ENCODE results near the gene SEPTIN11.

SEPTIN11 gene

GRCh38 chr4:76949276-76950051 lies at the start of gene SEPTIN11:
TSS of gene SEPTIN11 (plus strand) at chr4:76949752. CDS start at chr4:76949904, 152 bp downstream.
- in situ Hi-C loops (cut with HindIII; ENCODE audit: low sequenced_read_pairs) = loop anchor here (5.0 kb wide), 1 partner anchor 102 kb away; no protein-coding TSS in a partner anchor

DNA sequence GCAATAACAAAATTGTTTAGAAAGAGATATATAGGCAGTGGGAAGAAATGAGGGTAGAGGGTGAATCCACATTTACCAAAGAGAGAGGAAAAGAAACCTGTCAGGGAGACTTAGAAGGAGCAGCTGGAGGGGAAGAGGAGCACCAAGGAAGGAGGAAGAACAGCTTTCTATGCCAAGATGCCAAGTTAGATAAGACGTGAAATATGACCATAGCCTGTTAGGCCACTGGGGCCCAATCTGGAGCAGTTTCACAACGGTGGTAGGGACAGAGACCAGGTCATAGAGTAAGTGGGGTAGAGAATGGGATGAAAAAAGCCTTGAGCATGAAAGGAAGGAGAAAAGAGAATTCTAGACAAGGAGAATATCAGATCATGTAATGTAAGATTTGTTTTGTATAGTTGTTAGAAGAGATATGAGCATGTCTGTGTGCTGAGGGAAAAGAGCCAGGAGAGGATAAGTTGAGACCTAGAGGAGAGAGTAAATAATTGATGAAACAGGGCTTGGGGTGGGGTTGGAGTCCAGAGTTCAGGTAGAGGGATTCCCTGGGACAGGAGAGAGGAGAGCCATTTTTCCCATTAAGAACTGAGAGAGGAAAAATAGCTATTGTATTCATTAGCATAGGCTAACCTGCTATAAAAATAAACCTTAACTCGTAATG lies 47.2 kb upstream of the SEPTIN11 start:
- in situ Hi-C loops (cut with HindIII; ENCODE audit: low sequenced_read_pairs) = loop anchor here (5.0 kb wide), 1 partner anchor 105 kb away; no protein-coding TSS in a partner anchor

- in situ Hi-C loops (cut with HindIII; ENCODE audit: low sequenced_read_pairs) = loop anchor here (5.0 kb wide), 1 partner anchor 103 kb away; no protein-coding TSS in a partner anchor
Observed at GRCh38 chr4:76904646-76905190, 44.8 kb upstream of the SEPTIN11 start.

DNA sequence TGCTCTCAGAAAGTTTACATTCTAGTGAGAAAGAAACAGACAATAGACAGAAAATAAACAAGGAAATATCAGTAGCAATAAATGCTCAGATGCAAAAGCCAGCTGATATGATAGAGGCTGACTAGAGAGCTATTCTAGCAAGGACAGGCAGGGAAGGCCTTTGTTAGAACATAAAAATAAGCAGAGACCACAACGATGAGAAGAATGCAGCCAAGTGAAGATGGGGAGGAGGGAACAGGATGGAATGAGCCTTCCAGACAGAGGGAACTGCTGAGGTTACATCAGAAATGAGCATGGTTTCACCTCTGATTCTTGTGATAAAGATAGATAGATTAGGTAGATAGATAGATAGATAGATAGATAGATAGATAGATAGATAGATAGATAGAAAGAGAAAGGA lies 44.0 kb upstream of the SEPTIN11 start:
- in situ Hi-C loops (cut with HindIII; ENCODE audit: low sequenced_read_pairs) = no loop called here

- in situ Hi-C loops (cut with HindIII; ENCODE audit: low sequenced_read_pairs) = no loop called here
Observed at GRCh38 chr4:76909711-76910110, 39.8 kb upstream of the SEPTIN11 start.

DNA sequence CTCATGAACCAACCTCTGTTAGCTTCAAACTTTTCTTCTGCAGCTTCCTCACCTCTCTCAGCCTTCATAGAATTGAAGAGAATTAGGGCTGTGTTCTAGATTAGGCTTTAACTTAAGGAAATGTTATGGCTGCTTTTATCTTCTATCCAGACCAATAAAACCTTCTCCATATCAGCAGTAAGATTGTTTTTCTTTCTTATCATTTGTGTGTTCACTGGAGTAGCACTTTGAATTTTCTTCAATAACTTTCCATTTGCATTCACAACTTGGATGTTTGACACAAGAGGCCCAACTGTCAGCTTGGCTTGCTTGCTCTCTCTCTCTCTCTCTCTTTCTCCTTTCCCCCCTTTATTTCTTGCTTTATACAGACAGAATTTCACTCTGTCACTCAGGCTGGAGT lies 28.8 kb upstream of the SEPTIN11 start:
- in situ Hi-C loops (cut with HindIII; ENCODE audit: low sequenced_read_pairs) = no loop called here

DNA sequence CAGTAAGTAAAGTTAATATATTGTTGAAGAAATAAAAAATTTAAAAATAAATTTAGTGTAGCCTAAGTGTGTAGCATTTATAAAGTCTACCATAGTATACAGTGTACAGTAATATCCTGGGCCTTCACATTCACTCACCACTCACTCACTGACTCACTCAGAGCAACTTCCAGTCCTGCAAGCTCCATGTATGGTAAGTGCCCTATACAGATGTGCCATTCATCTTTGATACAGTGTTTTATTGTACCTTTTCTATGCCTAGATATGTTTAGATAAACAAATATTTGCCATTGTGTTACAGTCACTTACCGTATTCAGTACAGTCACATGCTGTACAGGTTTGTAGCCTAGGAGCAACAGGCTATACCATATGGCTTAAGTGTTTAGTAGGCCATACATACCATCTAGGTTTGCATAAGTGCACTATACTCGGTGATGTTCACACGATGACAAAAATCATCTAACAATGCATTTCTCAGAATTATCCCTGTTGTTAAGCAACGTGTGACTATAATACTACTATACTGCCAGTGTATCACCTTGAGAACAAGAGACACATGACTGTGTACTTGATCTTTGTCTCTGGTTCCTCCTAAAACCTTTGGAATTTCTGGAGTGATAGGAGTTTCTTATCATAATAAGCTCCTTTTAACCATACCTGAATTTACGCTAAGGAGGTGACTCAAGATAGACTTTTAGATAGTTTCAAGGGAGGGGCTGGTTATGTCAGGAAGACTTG lies 25.8 kb upstream of the SEPTIN11 start:
- in situ Hi-C loops (cut with HindIII; ENCODE audit: low sequenced_read_pairs) = no loop called here

GRCh38 chr4:76926841-76927240 lies 22.7 kb upstream of the SEPTIN11 start:
- in situ Hi-C loops (cut with HindIII; ENCODE audit: low sequenced_read_pairs) = no loop called here

- in situ Hi-C loops (cut with HindIII; ENCODE audit: low sequenced_read_pairs) = no loop called here
Observed at GRCh38 chr4:76930685-76931084, 18.9 kb upstream of the SEPTIN11 start.

DNA sequence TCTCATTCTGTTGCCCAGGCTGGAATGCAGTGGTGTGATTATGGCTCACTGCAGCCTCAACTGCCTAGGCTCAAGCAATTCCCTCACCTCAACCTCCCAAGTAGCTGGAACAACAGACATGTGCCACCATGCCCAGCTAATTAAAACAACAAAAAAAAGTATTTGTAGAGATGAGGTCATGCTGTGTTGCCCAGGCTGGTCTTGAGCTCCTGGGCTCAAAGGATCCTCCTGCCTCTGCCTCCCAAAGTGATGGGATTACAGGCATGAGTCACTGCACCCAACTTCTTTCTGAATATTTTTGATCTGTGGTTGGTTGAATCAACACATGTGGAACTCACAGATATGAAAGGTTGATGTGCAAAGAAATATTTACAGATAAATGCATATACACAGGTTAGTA lies 18.5 kb upstream of the SEPTIN11 start:
- in situ Hi-C loops (cut with HindIII; ENCODE audit: low sequenced_read_pairs) = no loop called here

GRCh38 chr4:76931576-76932276 lies 17.8 kb upstream of the SEPTIN11 start:
- in situ Hi-C loops (cut with HindIII; ENCODE audit: low sequenced_read_pairs) = no loop called here

DNA sequence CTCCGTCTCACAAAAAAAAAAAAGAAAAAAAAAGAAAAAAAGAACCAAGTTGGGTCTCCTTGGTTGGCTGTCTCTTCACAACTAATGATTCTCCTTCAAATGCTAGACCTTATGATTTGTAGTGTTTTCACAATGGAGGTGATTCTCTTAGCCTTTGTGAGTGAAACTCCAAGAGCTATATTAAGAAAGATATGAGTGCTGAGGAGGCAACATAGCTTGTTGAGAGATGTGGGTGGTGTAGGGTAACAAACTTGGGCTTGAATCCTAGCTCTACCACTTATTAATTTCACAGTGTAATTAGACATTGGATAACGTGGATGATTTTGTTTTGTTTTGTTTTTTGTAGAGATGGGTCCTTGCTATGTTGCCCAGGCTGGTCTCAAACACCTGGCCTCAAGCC lies 10.4 kb upstream of the SEPTIN11 start:
- in situ Hi-C loops (cut with HindIII; ENCODE audit: low sequenced_read_pairs) = no loop called here

GRCh38 chr4:76943129-76943620 lies 6.4 kb upstream of the SEPTIN11 start:
- in situ Hi-C loops (cut with HindIII; ENCODE audit: low sequenced_read_pairs) = no loop called here

GRCh38 chr4:76943790-76944189 lies 5.8 kb upstream of the SEPTIN11 start:
- in situ Hi-C loops (cut with HindIII; ENCODE audit: low sequenced_read_pairs) = no loop called here

DNA sequence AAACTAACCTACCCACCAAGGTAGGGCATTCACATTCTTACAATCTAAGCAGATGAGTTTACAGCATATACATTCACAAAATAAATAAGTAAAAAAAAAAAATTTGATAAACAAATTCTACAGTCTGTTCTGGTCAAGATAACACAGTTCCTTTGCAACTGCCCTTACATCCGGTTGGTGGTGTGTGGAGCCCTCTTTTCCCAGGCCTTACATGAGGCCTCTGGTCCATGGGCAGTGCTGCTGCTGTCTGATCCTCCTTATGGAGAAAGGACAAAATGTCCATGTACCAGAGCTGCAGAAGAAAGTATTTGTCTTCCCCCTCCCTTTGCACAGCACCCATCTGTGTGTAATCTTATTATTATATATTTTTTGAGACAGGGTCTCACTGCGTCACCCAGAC lies 2.2 kb upstream of the SEPTIN11 start:
- in situ Hi-C loops (cut with HindIII; ENCODE audit: low sequenced_read_pairs) = loop anchor here (5.0 kb wide), 1 partner anchor 100 kb away; no protein-coding TSS in a partner anchor

DNA sequence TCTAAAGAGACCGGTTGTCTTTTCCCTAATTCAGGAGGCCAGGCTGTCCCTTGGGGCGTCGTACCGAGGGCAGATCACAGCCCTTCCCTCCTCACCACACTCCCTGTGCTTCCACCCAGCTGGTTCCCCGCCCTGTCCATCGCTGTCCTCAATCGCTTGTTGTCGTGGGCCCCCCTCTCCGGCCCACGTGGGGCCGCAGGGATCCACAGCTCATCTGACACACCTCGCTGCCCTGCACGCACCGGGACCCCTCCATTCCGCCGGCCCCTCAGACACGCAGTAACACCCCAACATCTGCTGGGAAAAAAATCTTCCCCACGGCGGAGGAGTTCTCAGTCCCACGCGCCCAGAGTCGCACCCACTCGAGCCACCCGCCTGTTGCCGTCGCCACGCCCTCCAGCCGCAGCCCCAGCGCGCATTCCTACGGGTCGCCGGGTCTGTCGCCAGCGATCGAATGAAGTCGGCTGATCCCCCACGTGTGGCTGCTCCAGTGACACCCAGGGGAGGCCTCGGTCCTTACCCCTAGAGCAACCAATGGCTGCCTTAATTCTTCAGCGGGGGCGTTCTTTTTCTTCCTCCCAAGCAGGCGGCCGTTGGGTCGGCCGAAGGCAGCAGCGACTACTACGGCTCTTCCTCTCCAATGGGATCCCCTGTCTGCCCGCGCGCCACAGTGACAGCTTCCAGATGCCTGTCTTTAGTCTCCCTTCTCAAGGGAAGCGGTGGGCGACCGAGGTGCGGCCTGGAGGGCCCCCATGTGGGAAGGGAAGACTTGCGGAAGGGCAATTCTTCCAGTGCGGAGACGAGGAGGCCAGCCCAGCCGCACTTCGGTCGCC lies 893 bp upstream of the SEPTIN11 start:
- in situ Hi-C loops (cut with HindIII; ENCODE audit: low sequenced_read_pairs) = loop anchor here (5.0 kb wide), 1 partner anchor 101 kb away; no protein-coding TSS in a partner anchor

GRCh38 chr4:76950052-76950955 lies 752 bp downstream of the SEPTIN11 start:
- in situ Hi-C loops (cut with HindIII; ENCODE audit: low sequenced_read_pairs) = no loop called here

DNA sequence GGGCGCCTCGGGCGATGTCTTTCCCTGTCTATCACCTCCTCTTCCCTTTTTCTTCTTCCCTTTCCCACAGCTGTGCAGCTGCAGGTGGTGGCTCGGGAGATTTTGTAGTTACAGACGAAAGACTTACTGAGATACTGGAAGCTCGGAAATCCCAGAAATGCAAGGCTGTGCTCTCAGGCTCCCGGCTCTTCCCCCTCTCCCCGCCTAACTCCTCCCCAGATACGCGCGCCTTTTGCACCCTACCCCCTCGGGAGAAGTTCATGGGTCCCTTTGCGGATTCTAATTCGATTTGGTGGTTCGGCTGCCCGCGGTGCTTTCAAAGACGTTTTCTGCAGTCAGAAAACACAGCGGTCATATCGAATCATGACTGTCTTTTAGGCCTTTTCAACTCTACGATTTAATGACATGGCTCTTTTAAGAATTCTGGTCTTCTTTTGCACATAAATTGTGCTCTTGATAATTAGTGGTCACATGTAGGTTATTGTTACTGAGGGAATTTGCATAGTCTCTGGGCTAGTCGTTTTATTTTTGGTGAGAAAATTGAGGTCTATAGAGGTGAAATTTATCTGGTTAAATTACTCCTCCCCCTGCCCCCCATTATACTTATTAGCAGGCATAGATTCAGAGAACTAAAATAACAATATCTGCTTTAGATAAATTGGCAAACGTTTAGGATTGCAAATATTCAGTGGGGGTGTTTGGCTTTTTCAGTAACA lies 1.6 kb downstream of the SEPTIN11 start:
- in situ Hi-C loops (cut with HindIII; ENCODE audit: low sequenced_read_pairs) = no loop called here

All from endothelial cell of hepatic sinusoid (primary cell).